UCSD-AML1 (cell line): ENCODE data around the gene SMIM12.

ENCODE experiments used
- DNase-seq: peaks from one replicate; lab custom pipeline; 2025; ENCODE audit not compliant: unreplicated experiment; lab: John Stamatoyannopoulos, UW

SMIM12 gene

GRCh38 chr1:34808051-34808810, 51.3 kb downstream of the SMIM12 start:
- DNase-seq = no peak

GRCh38 chr1:34806396-34806795, 53.2 kb downstream of the SMIM12 start:
- DNase-seq = no peak

GRCh38 chr1:34803770-34804169, 55.8 kb downstream of the SMIM12 start:
- no peak for DNase-seq
